Measurements from ENCODE around the gene TNRC18.

- TF ChIP-seq, protein P1, sequence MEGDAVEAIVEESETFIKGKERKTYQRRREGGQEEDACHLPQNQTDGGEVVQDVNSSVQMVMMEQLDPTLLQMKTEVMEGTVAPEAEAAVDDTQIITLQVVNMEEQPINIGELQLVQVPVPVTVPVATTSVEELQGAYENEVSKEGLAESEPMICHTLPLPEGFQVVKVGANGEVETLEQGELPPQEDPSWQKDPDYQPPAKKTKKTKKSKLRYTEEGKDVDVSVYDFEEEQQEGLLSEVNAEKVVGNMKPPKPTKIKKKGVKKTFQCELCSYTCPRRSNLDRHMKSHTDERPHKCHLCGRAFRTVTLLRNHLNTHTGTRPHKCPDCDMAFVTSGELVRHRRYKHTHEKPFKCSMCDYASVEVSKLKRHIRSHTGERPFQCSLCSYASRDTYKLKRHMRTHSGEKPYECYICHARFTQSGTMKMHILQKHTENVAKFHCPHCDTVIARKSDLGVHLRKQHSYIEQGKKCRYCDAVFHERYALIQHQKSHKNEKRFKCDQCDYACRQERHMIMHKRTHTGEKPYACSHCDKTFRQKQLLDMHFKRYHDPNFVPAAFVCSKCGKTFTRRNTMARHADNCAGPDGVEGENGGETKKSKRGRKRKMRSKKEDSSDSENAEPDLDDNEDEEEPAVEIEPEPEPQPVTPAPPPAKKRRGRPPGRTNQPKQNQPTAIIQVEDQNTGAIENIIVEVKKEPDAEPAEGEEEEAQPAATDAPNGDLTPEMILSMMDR (conservative IDR thresholded peaks at IDR 0.05; ENCODE audit: low read length): no peak
- no peak for TF ChIP-seq EZH2phosphoT487 (IDR thresholded peaks at IDR 0.05; ENCODE audit: borderline replicate concordance)
Measured at GRCh38 chr7:5448378-5449037, 24.9 kb upstream of the TNRC18 start.
